ENCODE data around the gene PTRH2.

Gene PTRH2

DNA sequence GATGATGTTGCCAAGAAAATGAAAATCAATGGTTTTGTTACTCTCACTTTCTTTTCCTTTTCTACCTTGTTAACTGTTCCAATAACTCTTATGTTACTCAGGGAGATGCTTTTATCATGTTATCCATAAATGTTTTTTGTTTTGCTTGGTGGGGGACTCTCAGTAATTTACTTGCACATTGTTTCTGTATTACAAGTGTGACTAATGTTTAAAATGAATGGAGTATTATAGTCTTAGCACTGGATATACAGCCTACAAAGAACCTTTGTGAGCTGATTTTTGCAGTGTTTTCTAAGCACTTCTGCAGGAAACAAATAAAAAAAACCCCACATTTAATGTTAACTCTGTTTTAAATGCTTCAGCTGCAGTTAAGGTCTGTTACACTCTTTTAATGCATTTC is 12.3 kb upstream of the PTRH2 start:
- DNase-seq (ENCODE audit: low read depth, low spot score): no peak

DNA sequence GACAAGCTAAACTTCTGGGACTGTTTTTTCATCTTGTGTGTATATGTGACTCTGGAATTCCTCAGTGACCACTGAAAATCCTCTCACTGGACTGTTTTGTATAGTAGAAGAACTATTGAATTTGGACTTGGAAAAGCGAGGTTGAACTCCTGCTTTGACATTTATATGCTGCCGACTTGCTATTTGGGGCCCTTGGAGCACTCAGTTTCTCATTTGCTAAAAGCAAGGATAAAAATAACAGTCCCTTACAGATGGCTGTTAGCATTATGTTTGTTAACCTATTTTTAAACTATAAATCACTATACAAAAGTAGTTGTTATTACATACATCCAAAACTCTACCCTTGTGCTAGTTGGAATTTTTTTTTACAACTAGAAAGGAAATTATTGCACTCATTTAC is 9.2 kb upstream of the PTRH2 start:
- no peak for DNase-seq (ENCODE audit: low read depth, low spot score)

GRCh38 chr17:59714255-59714654 is 7.0 kb upstream of the PTRH2 start:
- no peak for DNase-seq (ENCODE audit: low read depth, low spot score)

DNA sequence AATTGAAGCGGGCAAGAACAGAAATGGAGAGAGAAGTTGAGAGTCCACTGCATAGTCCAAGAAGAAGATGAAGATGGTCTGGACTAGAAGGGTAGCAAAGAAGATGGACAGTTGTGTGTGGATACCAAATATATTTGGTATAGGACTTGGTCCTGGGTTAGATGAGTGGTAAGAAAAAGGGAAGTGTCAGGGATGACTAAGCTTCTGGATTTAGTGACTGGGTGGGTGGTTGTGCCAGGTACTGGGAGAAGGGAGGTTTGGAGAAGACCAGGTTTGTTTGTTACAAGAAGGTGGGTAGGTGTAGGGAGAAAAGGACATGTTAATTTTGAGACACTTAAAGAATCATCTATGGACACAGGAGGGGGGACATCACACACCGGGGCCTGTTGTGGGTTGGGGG is 5.6 kb upstream of the PTRH2 start:
- no peak for DNase-seq (ENCODE audit: low read depth, low spot score)

GRCh38 chr17:59711936-59712335 is 4.7 kb upstream of the PTRH2 start:
- DNase-seq (ENCODE audit: low read depth, low spot score): no peak

GRCh38 chr17:59707971-59708430 is 771 bp upstream of the PTRH2 start:
- no peak for DNase-seq (ENCODE audit: low read depth, low spot score)

DNA sequence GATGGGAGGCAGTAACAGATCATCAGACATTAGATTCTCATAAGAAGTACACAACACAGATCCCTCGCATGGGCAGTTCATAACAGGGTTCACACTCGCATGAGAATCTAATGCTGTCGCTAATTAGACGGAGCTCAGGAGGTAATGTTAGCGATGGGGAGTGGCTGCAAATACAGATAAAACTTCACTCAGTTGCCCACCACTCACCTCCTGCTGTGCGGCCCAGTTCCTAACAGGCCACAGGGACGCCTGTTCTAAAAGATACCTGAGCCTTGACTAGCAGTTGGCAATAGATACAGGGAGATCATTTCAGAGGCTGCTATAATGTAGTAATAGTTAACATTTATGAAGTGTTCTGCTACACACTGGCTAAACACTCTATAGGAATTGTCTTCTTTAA is 4.9 kb downstream of the PTRH2 start:
- DNase-seq (ENCODE audit: low read depth, low spot score): no peak

DNA sequence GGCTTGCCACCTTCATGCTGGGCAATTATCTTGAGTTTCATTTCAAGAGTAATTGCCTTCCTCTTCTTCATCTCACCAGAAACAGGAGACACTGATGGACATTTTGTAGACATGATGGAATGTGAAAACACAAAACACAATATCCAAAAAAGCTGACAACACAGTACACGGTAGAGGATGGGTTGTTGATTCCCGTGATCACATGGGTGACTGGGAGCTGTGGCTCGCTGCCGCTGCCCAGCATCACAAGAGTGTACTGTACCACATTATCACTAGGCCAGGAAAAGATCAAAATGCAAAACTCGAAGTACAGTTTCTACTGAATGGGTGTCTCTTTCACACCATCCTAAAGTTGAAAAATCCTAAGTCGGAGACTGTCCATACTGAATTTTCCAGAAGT is 7.4 kb downstream of the PTRH2 start:
- DNase-seq (ENCODE audit: low read depth, low spot score): no peak

DNA sequence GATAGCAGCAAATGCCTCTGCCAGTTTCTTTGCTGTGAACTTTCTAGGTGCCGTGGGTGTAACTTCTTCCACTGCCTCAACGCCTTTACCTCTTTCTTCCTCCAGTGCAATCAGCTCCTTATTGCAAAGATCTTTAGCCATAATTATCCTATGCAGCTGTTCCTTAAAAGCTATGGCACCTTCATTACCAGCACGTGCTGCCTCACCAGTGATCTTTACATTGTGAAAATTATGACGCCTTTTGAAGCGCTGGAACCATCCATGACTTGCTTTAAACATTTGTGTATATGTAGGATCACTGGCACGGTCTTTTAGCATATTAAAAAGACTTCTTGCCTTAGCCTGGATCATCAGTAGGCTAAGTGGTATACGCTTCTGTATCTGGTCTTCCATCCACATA is 8.0 kb downstream of the PTRH2 start:
- DNase-seq (ENCODE audit: low read depth, low spot score): no peak

GRCh38 chr17:59698143-59698542 is 9.1 kb downstream of the PTRH2 start:
- no peak for DNase-seq (ENCODE audit: low read depth, low spot score)

- DNase-seq (ENCODE audit: low read depth, low spot score): no peak
These were observed 10.4 kb downstream of the PTRH2 start for GRCh38 chr17:59696682-59697277.

DNA sequence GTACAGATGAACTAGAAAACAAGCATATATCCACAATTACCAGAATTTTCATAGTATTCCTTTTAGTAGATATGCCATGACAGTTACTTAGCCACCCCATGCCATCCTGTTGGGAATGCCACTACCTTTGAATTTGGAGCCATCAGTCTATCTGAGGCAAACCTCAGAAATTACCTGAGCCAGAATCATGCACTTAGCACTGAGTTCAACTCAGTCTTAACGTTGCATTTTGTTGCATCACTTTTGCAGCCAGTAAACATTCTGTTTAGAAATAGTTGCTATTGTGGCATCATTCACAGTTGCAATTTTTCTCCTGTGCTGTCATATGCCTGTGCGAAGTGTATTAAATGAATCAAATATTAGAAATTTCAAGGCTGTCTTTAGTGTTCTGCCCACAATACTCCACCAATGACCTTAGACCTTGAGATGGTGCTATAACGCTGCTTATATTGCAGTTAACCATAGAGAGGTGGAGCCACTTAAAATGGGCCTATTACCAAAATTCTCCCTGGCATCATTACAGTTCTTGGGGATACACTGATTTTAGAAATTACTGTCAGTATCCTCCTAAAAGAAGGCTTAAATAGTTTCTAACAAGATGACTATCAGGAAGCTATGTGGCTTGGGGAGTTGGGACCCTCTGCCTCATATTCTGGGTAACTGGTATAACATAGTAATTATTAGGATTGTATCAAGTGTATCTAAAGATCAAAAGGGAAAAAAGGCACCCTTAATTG is 11.1 kb downstream of the PTRH2 start:
- no peak for DNase-seq (ENCODE audit: low read depth, low spot score)

- DNase-seq (ENCODE audit: low read depth, low spot score): no peak
These were observed 12.9 kb downstream of the PTRH2 start for GRCh38 chr17:59694344-59694743.

DNA sequence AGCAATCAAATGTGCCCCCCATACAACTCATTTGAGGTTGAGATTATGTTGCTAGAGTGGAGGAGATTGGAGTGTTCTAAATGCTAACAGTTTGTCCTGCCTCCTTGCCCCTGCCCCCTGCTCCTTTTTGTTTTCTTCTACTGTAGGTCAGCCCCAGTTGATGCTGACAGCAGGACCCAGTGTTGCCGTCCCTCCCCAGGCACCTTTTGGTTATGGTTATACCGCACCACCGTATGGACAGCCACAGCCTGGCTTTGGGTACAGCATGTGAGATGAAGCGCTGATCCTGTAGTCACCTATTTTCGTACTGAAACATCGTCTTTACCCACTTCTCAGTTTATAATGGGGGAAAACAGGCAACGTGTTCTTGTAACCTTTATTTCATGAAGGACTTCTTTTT is 13.6 kb downstream of the PTRH2 start:
- DNase-seq (ENCODE audit: low read depth, low spot score): no peak

DNA sequence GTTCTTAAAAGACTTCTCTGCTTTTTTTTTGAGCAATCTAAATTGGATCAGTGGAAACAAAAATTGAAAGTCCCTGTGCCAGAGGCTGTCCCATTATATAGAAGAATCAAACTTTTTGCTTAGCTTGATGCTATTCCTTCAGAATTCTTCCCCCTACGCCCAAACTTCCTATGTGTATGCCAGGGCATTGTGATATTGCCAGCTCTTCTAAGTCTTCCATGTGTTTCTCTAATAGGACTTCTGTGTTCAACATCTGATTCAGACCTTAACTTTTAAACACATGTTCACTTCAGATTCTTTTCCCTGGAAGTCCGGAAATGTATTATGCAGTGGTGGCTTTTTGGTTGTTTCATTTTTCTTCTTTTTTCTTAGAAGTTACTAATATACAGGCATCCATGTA is 18.7 kb downstream of the PTRH2 start:
- DNase-seq (ENCODE audit: low read depth, low spot score): no peak

DNA sequence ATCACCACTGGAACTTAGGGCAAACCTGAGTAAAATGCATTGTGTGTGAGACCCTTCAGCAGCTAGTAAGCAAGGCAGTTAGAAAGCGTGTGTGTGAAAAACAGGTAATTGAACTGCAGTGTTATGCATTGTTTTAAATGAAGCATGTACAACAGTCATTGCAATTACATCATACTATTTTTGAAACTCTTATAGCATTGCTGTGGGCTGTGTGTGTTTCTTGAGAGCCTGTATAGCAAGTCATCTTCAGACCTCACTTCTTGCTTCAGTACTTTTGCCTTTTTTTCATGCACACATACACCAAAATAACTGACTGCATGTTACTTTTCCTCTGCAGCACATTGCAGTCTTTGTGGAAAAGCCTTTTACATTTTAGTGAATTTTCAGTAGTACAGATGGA is 19.2 kb downstream of the PTRH2 start:
- no peak for DNase-seq (ENCODE audit: low read depth, low spot score)

- DNase-seq (ENCODE audit: low read depth, low spot score): no peak
These were observed 22.3 kb downstream of the PTRH2 start for GRCh38 chr17:59684967-59685366.

DNA sequence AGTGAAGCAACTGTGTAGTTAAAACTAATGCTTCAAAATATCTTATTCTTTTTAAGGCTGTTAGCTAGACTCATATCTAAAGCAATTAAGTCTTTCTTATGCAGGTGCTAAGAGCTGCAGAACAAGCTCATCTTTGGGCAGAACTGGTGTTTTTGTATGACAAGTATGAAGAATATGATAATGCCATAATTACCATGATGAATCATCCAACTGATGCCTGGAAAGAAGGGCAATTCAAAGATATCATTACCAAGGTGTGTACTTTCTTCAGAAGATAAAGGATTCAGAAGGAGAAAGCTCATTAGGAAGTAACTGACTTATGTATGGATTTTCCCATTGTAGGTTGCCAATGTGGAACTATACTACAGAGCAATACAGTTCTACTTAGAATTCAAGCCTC is 23.9 kb downstream of the PTRH2 start:
- DNase-seq (ENCODE audit: low read depth, low spot score): no peak

DNA sequence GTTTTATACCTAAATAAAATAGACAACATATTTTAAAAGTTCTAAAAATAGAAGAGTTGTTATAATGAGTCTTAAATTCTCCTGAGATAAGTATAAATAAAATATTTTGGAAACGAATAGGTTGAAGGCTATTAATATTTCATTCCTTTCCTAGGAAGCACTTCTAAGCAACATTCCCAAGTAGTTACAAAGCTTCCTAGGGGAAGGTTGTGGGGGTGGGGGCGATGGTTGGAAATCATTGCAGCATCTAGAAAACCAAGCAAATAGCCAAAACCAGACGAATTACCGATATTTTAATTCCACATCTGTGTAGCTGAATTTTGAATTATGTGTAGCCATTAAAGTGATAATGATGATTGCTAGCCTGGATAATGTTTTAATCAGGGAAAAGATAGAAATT is 26.9 kb downstream of the PTRH2 start:
- no peak for DNase-seq (ENCODE audit: low read depth, low spot score)

DNA sequence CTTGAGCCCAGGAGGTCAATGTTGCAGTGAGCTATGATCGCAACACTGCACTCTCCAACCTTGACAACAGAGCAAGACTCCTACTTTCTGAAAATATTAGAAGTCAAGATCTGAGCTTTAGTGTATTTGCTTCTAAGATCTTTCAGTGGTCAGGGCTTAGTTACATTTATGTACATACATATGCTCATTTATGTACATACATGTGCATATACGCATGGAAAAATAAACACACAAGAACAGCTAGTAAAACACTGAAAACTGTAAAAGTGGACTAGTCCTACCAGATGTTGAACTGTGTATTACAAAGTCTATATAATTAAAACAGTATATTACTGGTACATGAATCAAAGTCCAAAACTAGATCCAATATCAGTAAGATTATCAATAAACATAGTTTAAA is 28.3 kb downstream of the PTRH2 start:
- no peak for DNase-seq (ENCODE audit: low read depth, low spot score)

GRCh38 chr17:59676716-59677115 is 30.5 kb downstream of the PTRH2 start:
- DNase-seq (ENCODE audit: low read depth, low spot score): no peak

GRCh38 chr17:59675231-59675630 is 32.0 kb downstream of the PTRH2 start:
- DNase-seq (ENCODE audit: low read depth, low spot score): no peak

- no peak for DNase-seq (ENCODE audit: low read depth, low spot score)
These were observed 35.8 kb downstream of the PTRH2 start for GRCh38 chr17:59671386-59671785.

GRCh38 chr17:59669944-59670343 is 37.3 kb downstream of the PTRH2 start:
- no peak for DNase-seq (ENCODE audit: low read depth, low spot score)
